ENCODE measurements around the gene ZNF333. TPM values are rescaled to one million over a fixed set of nuclear protein-coding genes. Genes with fewer than 3 reads are reported as not detected.
"Not testable (repeated sequence)": the region's sequence is repeated elsewhere in the genome, so short reads cannot be mapped to it uniquely, and the experiment has no call there.

ZNF333 gene
- total and polyA plus RNA-seq, 4 experiments from 2014 or later, result 10.3 to 48.3 (median 29.2) TPM

- Mint-ChIP-seq H3K27me3 (peaks cover 9 to 17% of the 10 kb centered on the region in 2 donors), H3K9me3 (no peaks in the 10 kb centered on the region), H3K36me3 (no peaks in the 10 kb centered on the region), H3K27ac (no peak overlapping the region), H3K4me3 (no peak overlapping the region), H3K4me1 (peaks cover 2 to 5% (median 4%) of the 10 kb centered on the region in 4 donors)
- no peaks in the 10 kb centered on the region for H3K36me3 ChIP-seq (ENCODE audit: insufficient read depth, low read length)
- H3K27ac ChIP-seq (ENCODE audit: low read depth, low read length), result no peak overlapping the region
- intact Hi-C loops (cut with micrococcal nuclease), result no loop called here
- DNase-seq, result no peak
- POLR2A ChIA-PET (ENCODE audit: partially characterized antibody), result no interaction called here
- H3K4me3 ChIP-seq (ENCODE audit: low read length in 2 of 2), result no peak overlapping the region
- H3K9me3 ChIP-seq (ENCODE audit: control insufficient read depth in 1 of 2, low read length in 2 of 2), result no peaks in the 10 kb centered on the region
- CTCF ChIA-PET (ENCODE audit: partially characterized antibody), result no interaction called here
- no peaks in the 10 kb centered on the region for H3K4me1 ChIP-seq (ENCODE audit: insufficient read depth, low read length)
- H3K27me3 ChIP-seq (ENCODE audit: insufficient read depth, low read length), result no peaks in the 10 kb centered on the region
These were observed 81.3 kb downstream of the ZNF333 start for GRCh38 chr19:14770944-14771839.

DNA sequence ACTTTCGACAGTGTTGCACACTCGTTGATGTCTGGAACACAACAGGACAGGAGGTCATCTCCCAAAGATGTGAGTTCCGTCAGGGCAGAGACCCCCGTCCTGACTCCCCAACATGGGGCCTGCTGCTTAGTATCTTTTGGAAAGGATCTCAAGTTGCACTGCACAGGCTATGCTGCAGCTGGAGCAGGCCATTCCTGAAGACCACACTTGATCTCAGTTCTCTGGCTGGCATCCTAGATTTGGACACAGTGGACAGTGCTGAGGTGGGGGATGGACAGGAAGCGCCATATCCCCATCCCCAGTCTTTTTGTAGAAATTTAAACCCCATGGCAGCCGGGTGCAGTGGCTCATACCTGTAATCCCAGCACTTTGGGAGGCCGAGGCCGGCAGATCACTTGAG, 82.6 kb downstream of the ZNF333 start:
- CTCF ChIA-PET (ENCODE audit: partially characterized antibody), result no interaction called here

DNA sequence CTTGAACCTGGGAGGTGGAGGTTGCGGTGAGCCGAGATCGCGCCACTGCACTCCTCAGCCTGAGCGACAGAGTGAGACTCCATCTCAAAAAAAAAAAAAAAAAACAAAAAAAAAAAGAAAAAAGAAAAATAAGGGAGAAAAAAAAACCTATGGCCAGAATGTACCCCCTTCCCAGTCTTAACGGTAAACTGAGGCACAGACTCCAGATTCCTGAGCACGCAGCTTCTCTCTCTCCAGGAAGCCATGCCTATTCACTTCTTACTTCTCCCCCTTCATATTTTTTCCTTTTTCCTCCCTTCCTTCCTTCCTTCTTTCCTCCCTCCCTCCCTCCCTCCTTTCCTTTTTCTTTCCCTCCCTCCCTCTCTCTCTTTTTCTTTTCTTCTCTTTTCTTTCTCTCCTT, 83.1 kb downstream of the ZNF333 start:
- ChIA-PET POLR2A (ENCODE audit: partially characterized antibody) (no interaction called here), CTCF (ENCODE audit: partially characterized antibody) (no interaction called here)
- Mint-ChIP-seq H3K27me3 (peaks cover 14 to 26% of the 10 kb centered on the region in 2 donors), H3K4me1 (peaks cover 2 to 14% (median 9%) of the 10 kb centered on the region in 4 donors), H3K9me3 (peaks cover 0 to 5% (median 0%) of the 10 kb centered on the region in 8 donors), H3K27ac (no peak overlapping the region), H3K36me3 (no peaks in the 10 kb centered on the region), H3K4me3 (no peak overlapping the region)
- Histone ChIP-seq H3K4me1 (ENCODE audit: insufficient read depth, low read length) (no peaks in the 10 kb centered on the region), H3K9me3 (ENCODE audit: control insufficient read depth in 1 of 2, low read length in 2 of 2) (no peaks in the 10 kb centered on the region), H3K36me3 (ENCODE audit: insufficient read depth, low read length) (no peaks in the 10 kb centered on the region), H3K4me3 (ENCODE audit: low read length in 2 of 2) (no peak overlapping the region), H3K27me3 (ENCODE audit: insufficient read depth, low read length) (no peaks in the 10 kb centered on the region), H3K27ac (ENCODE audit: low read depth, low read length) (no peak overlapping the region)
- intact Hi-C loops (cut with micrococcal nuclease), result no loop called here
- DNase-seq, result no peak

More for the DNA sequence above, 82.6 kb downstream of the ZNF333 start:
- Histone ChIP-seq H3K4me3 (ENCODE audit: low read length in 2 of 2) (no peak overlapping the region), H3K27me3 (ENCODE audit: insufficient read depth, low read length) (no peaks in the 10 kb centered on the region), H3K27ac (ENCODE audit: low read depth, low read length) (no peak overlapping the region), H3K36me3 (ENCODE audit: insufficient read depth, low read length) (no peaks in the 10 kb centered on the region), H3K4me1 (ENCODE audit: insufficient read depth, low read length) (no peaks in the 10 kb centered on the region), H3K9me3 (ENCODE audit: control insufficient read depth in 1 of 2, low read length in 2 of 2) (no peaks in the 10 kb centered on the region)
- POLR2A ChIA-PET (ENCODE audit: partially characterized antibody), result no interaction called here
- Mint-ChIP-seq H3K4me1 (peaks cover 2 to 14% (median 9%) of the 10 kb centered on the region in 4 donors), H3K36me3 (no peaks in the 10 kb centered on the region), H3K27ac (no peak overlapping the region), H3K27me3 (peaks cover 9 to 21% of the 10 kb centered on the region in 2 donors), H3K4me3 (no peak overlapping the region), H3K9me3 (peaks cover 0 to 3% (median 0%) of the 10 kb centered on the region in 8 donors)
- DNase-seq, result no peak
- intact Hi-C loops (cut with micrococcal nuclease), result no loop called here

DNA sequence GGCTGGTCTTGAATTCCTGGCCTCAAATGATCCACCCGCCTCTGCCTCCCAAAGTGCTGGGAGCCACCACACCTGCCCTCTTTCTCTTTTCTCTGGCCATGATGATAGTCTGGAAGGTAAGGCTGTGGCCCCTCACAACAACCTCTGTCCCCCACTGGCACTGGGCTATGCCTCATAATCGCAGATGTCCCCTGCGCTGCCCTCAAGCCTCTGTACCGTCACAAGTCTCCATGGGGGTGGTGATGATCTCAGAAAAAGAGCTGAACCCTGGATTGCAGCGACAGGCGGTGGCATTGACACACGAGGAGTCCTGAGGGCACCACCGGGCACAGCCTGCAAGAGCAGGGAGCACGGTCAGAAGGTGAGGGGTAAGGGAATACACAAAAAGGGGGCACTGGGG, 83.9 kb downstream of the ZNF333 start:
- H3K9me3 Mint-ChIP-seq; POLR2A ChIA-PET (ENCODE audit: partially characterized antibody); H3K4me1 ChIP-seq (ENCODE audit: insufficient read depth, low read length); DNase-seq; H3K36me3 ChIP-seq (ENCODE audit: insufficient read depth, low read length); H3K36me3 Mint-ChIP-seq; H3K4me3 Mint-ChIP-seq; H3K4me3 ChIP-seq (ENCODE audit: low read length in 2 of 2); H3K9me3 ChIP-seq (ENCODE audit: control insufficient read depth in 1 of 2, low read length in 2 of 2); H3K27me3 ChIP-seq (ENCODE audit: insufficient read depth, low read length); H3K27ac ChIP-seq (ENCODE audit: low read depth, low read length); intact Hi-C loops (cut with micrococcal nuclease); CTCF ChIA-PET (ENCODE audit: partially characterized antibody): not testable (repeated sequence)
- peaks cover 19 to 26% of the 10 kb centered on the region in 2 donors for H3K27me3 Mint-ChIP-seq
- peaks cover 2 to 14% (median 9%) of the 10 kb centered on the region in 4 donors for H3K4me1 Mint-ChIP-seq
- H3K27ac Mint-ChIP-seq, result peak overlapping the region in 1 of 7 donors; percentile 32

DNA sequence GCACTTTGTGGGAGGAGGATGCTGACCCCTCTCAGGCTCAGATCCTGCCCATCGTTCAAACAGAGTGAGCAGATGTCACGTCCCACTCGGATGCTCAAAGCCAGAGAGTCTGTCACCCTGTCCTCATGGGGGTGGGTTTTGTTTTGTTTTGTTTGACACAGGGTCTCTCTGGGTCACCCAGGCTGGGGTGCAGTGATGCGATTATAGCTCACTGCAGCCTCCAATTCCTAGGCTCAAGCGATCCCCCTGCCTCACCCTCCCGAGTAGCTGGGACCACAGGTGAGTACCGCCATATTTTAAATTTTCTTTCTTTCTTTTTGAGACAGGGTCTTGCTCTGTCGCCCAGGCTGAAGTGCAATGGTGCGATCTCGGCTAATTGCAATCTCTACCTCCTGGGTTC, 84.5 kb downstream of the ZNF333 start:
- no peak overlapping the region for H3K4me3 ChIP-seq (ENCODE audit: low read length in 2 of 2)
- H3K9me3 ChIP-seq (ENCODE audit: control insufficient read depth in 1 of 2, low read length in 2 of 2), result no peaks in the 10 kb centered on the region
- POLR2A ChIA-PET (ENCODE audit: partially characterized antibody), result no interaction called here
- no peaks in the 10 kb centered on the region for H3K4me1 ChIP-seq (ENCODE audit: insufficient read depth, low read length)
- intact Hi-C loops (cut with micrococcal nuclease), result no loop called here
- H3K27me3 ChIP-seq (ENCODE audit: insufficient read depth, low read length), result no peaks in the 10 kb centered on the region
- H3K36me3 ChIP-seq (ENCODE audit: insufficient read depth, low read length), result no peaks in the 10 kb centered on the region
- no peak overlapping the region for H3K27ac Mint-ChIP-seq
- no peaks in the 10 kb centered on the region for H3K36me3 Mint-ChIP-seq
- H3K4me3 Mint-ChIP-seq, result no peak overlapping the region
- peaks cover 2 to 14% (median 9%) of the 10 kb centered on the region in 4 donors for H3K4me1 Mint-ChIP-seq
- H3K27ac ChIP-seq (ENCODE audit: low read depth, low read length), result no peak overlapping the region
- H3K9me3 Mint-ChIP-seq, result peaks cover 0 to 5% (median 0%) of the 10 kb centered on the region in 8 donors
- DNase-seq, result no peak
- H3K27me3 Mint-ChIP-seq, result peaks cover 22 to 28% of the 10 kb centered on the region in 2 donors
- CTCF ChIA-PET (ENCODE audit: partially characterized antibody), result no interaction called here

DNA sequence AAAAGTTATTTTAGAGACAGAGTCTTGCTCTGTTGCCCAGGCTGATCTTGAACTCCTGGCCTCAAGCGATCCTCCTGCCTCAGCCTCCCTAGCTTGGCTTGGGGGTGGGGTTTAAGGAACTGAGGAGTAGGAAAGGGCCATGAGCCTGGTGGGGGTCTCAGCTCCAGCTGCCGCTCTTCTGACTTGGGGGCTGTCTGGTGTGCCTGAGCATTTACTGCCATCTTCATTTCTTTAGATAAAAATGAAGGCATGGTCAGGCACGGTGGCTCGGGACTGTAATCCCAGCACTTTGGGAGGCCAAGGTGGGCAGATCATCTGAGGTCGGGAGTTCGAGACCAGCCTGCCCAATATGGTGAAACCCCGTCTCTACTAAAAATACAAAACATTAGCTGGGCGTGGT, 85.5 kb downstream of the ZNF333 start:
- peak overlapping the region in 3 of 8 donors; percentile 21 to 68 (median 64) for H3K4me3 Mint-ChIP-seq
- H3K4me1 ChIP-seq (ENCODE audit: insufficient read depth, low read length); POLR2A ChIA-PET (ENCODE audit: partially characterized antibody); H3K9me3 ChIP-seq (ENCODE audit: control insufficient read depth in 1 of 2, low read length in 2 of 2); H3K27ac ChIP-seq (ENCODE audit: low read depth, low read length); H3K4me3 ChIP-seq (ENCODE audit: low read length in 2 of 2); DNase-seq; intact Hi-C loops (cut with micrococcal nuclease); H3K36me3 Mint-ChIP-seq; CTCF ChIA-PET (ENCODE audit: partially characterized antibody); H3K27me3 ChIP-seq (ENCODE audit: insufficient read depth, low read length); H3K36me3 ChIP-seq (ENCODE audit: insufficient read depth, low read length); H3K27ac Mint-ChIP-seq; H3K9me3 Mint-ChIP-seq: not testable (repeated sequence)
- peaks cover 22 to 24% of the 10 kb centered on the region in 2 donors for H3K27me3 Mint-ChIP-seq
- peaks cover 2 to 14% (median 9%) of the 10 kb centered on the region in 4 donors for H3K4me1 Mint-ChIP-seq

GRCh38 chr19:14775869-14776586, 86.2 kb downstream of the ZNF333 start:
- ChIA-PET CTCF (ENCODE audit: partially characterized antibody) (interaction anchor here (1.1 kb wide), 1 partner anchor 9 kb away, joined by 3 read pairs; no protein-coding TSS in a partner anchor), POLR2A (ENCODE audit: partially characterized antibody) (no interaction called here)
- Histone ChIP-seq H3K4me1 (ENCODE audit: insufficient read depth, low read length) (no peaks in the 10 kb centered on the region), H3K9me3 (ENCODE audit: control insufficient read depth in 1 of 2, low read length in 2 of 2) (no peaks in the 10 kb centered on the region), H3K36me3 (ENCODE audit: insufficient read depth, low read length) (no peaks in the 10 kb centered on the region), H3K27me3 (ENCODE audit: insufficient read depth, low read length) (no peaks in the 10 kb centered on the region), H3K4me3 (ENCODE audit: low read length in 2 of 2) (no peak overlapping the region), H3K27ac (ENCODE audit: low read depth, low read length) (peak overlapping the region; percentile 21)
- peaks cover 22 to 27% of the 10 kb centered on the region in 2 donors for H3K27me3 Mint-ChIP-seq
- intact Hi-C loops (cut with micrococcal nuclease), result no loop called here
- no peak for DNase-seq
- peak overlapping the region; percentile 32 to 71 (median 66) for H3K4me3 Mint-ChIP-seq
- peaks cover 2 to 14% (median 9%) of the 10 kb centered on the region in 4 donors for H3K4me1 Mint-ChIP-seq
- peaks cover 0 to 5% (median 0%) of the 10 kb centered on the region in 8 donors for H3K9me3 Mint-ChIP-seq
- peak overlapping the region in 2 of 7 donors; percentile 54 to 91 for H3K27ac Mint-ChIP-seq
- no peaks in the 10 kb centered on the region for H3K36me3 Mint-ChIP-seq

Measured in CD4-positive, alpha-beta memory T cell (primary cell).